K562 (cell line): ENCODE data around the gene GPR37. TPM values are rescaled to one million over a fixed set of nuclear protein-coding genes. Genes with fewer than 3 reads are reported as not detected.

ENCODE experiments used
- ATAC-seq: fragments of 200-7000 bp; cut with Tn5 transposase; 3 replicates; pipeline ENCODE4 v1.9.1; 2020; ENCODE audit warnings: moderate library complexity
- BruUV-seq: library from RNA; stranded (reverse); fragments of 400-500 nt; replicated peaks from 2 replicates; lab custom pipeline; 2021; lab: Mats Ljungman, UMichigan
- CTCF ChIA-PET: fragments of 300-600 bp; formaldehyde crosslinking; extraction: SDS; loops from one replicate; lab custom pipeline; 2021; ENCODE audit warnings: low intra/inter-chr PET ratio; lab: Yijun Ruan, JAX
- POLR2A ChIA-PET: fragments of 300-600, 350-650 bp; sonication (Branson Sonifier 250); formaldehyde crosslinking; extraction: SDS; loops from one replicate; lab custom pipeline; 2021; ENCODE audit warnings: antibody characterized with exemption, inconsistent platforms; lab: Yijun Ruan, JAX
- DNase-seq, 4 experiments: peaks; one replicate each; pipeline versions ENCODE4 v3.0.0 to v3.0.0-alpha.2; 2011 to 2018; ENCODE audit warnings: low spot score in 3 of 4, mixed read lengths in 3 of 4; ENCODE audit errors: extremely low read depth in 1 of 4
- FAIRE-seq: peaks from 2 replicates; lab custom pipeline; 2011; peaks lifted over from hg19 to GRCh38; lab: Jason Lieb, UNC
- H2AFZ ChIP-seq: 2 replicates; pipeline ENCODE4 v1.6.0; 2011; ENCODE audit warnings: low read depth, low read length, control low read depth, inconsistent platforms
- H3K27ac ChIP-seq: fragments of 200-600 bp; 3 replicates; pipeline ENCODE4 v1.8.0; 2011; ENCODE audit warnings: low read depth, mild to moderate bottlenecking, control low read depth, inconsistent platforms, low read length, moderate library complexity, mixed read lengths; ENCODE audit errors: extremely low read depth
- H3K27me3 ChIP-seq, 2 experiments: fragments of 300-600 bp in 1 of 2; 2 replicates in 1 of 2; 3 replicates in 1 of 2; pipeline versions ENCODE4 v1.6.0 to v1.8.0; 2011; ENCODE audit warnings: inconsistent platforms in 2 of 2, low read length in 2 of 2, mild to moderate bottlenecking in 1 of 2, mixed read lengths in 1 of 2, moderate library complexity in 1 of 2; ENCODE audit not compliant: control insufficient read depth in 2 of 2, insufficient read depth in 2 of 2
- H3K36me3 ChIP-seq: fragments of 300-600 bp; 3 replicates; pipeline ENCODE4 v1.8.0; 2011; ENCODE audit warnings: mild to moderate bottlenecking, low read length, inconsistent platforms; ENCODE audit not compliant: control insufficient read depth, insufficient read depth
- H3K4me1 ChIP-seq, 2 experiments: fragments of 200-600 bp in 1 of 2; replicated peaks in 1 of 2; 2 replicates in 1 of 2; 3 replicates in 1 of 2; pipeline versions ENCODE4 v1.5.1 to v1.8.0; 2011; ENCODE audit warnings: inconsistent platforms in 2 of 2, low read length in 2 of 2, mild to moderate bottlenecking in 1 of 2, mixed read lengths in 1 of 2, moderate library complexity in 1 of 2; ENCODE audit not compliant: control insufficient read depth in 2 of 2, insufficient read depth in 2 of 2
- H3K4me2 ChIP-seq: 2 replicates; pipeline ENCODE4 v1.6.1; 2011; ENCODE audit warnings: low read length, control low read depth, inconsistent platforms, mixed read lengths; ENCODE audit not compliant: insufficient read depth
- H3K4me3 ChIP-seq: fragments of 200-600 bp; sonication (generic), shearing (Covaris generic); 2 replicates; pipeline ENCODE4 v1.5.1; 2016; ENCODE audit warnings: control low read depth, inconsistent platforms
- H3K79me2 ChIP-seq: fragments of 200-600 bp; 3 replicates; pipeline ENCODE4 v1.8.0; 2011; ENCODE audit warnings: low read length, inconsistent platforms; ENCODE audit not compliant: control insufficient read depth, insufficient read depth
- H3K9ac ChIP-seq, 2 experiments: 2 replicates each; pipeline versions ENCODE4 v1.6.0 to v1.6.1; 2011; ENCODE audit warnings: low read depth in 2 of 2, low read length in 2 of 2, control low read depth in 1 of 2, inconsistent platforms in 1 of 2, mild to moderate bottlenecking in 1 of 2, mixed read lengths in 1 of 2; ENCODE audit not compliant: insufficient read depth in 1 of 2
- H3K9me1 ChIP-seq: one replicate; pipeline ENCODE4 v1.6.0; 2011; ENCODE audit warnings: inconsistent platforms, mild to moderate bottlenecking, low read length, moderate library complexity; ENCODE audit not compliant: control insufficient read depth, insufficient read depth
- H3K9me3 ChIP-seq: replicated peaks from 2 replicates; pipeline ENCODE4 v1.5.1; 2011; ENCODE audit warnings: low read depth, low read length, inconsistent platforms; ENCODE audit not compliant: control insufficient read depth, insufficient read depth
- H4K20me1 ChIP-seq: replicated peaks from 2 replicates; pipeline ENCODE4 v1.6.1; 2011; ENCODE audit warnings: low read length, inconsistent platforms, mixed read lengths; ENCODE audit not compliant: control insufficient read depth, insufficient read depth
- ZNF253 ChIP-seq: fragments of 250-450 bp; sonication (Bioruptor Pico); conservative IDR thresholded peaks from 2 replicates; pipeline ENCODE4 v1.6.1; 2021; ENCODE audit warnings: mild to moderate bottlenecking
- WGBS: fragments of 100-300 bp; shearing (Covaris generic); methylation state at CpG from one replicate; pipeline ENCODE4 v1.1.6; 2016; ENCODE audit warnings: low coverage, mixed read lengths; ENCODE audit not compliant: insufficient coverage; ENCODE audit errors: missing lambda C conversion rate; 5-methylcytosine and 5-hydroxymethylcytosine counted together
- in situ Hi-C: fragments of 300-500 bp; cut with MboI; formaldehyde crosslinking; loops from 4 replicates; pipeline ENCODE4 v1.15.0; 2018; ENCODE audit warnings: inconsistent platforms, mixed read lengths
- intact Hi-C: fragments of 100-400 bp; cut with micrococcal nuclease; formaldehyde crosslinking; loops from 2 replicates; pipeline ENCODE4 v1.14.2; 2022
- polyA plus RNA-seq, 8 experiments: library from polyadenylated mRNA; depleted of rRNA in 4 of 8; stranded (reverse) in 5 of 8; unstranded in 3 of 8; fragments of >200 nt; fragmentation: Nextera tagmentation in 2 of 8; fragmentation: Illumina TruSeq in 1 of 8; extraction: Ambion mirVana in 2 of 8; extraction: Trizol in 1 of 8; gene quantifications; 2 replicates each; pipeline versions ENCODE4 v1.2.1 to v1.2.3, GENCODE V29; 2011 to 2014; ENCODE audit warnings: inconsistent platforms in 1 of 8, missing spikeins in 1 of 8
- total RNA-seq, 7 experiments: library from RNA; depleted of rRNA in 6 of 7; stranded (reverse); fragments of >200 nt in 6 of 7; fragmentation: Illumina TruSeq in 2 of 7; extraction: Trizol in 2 of 7; gene quantifications; 2 replicates each; pipeline versions ENCODE4 v1.2.1 to v1.2.3, GENCODE V29; 2011 to 2021; ENCODE audit warnings: low replicate concordance in 1 of 7
- TF ChIP-seq, protein P1 (sequence below), 2 experiments: fragments of 450-650 bp; IDR thresholded peaks; 2 replicates each; pipeline ENCODE4 v1.6.1; 2018; ENCODE audit warnings: mild to moderate bottlenecking in 2 of 2, low read depth in 1 of 2; ENCODE audit not compliant: partially characterized antibody in 2 of 2

The GPR37 gene
- total and polyA plus RNA-seq, 9 of the 15 experiments (the other 6 are each of a cell fraction or from before 2014, with no cell fraction given): 0.03 TPM; not detected in 8

DNA sequence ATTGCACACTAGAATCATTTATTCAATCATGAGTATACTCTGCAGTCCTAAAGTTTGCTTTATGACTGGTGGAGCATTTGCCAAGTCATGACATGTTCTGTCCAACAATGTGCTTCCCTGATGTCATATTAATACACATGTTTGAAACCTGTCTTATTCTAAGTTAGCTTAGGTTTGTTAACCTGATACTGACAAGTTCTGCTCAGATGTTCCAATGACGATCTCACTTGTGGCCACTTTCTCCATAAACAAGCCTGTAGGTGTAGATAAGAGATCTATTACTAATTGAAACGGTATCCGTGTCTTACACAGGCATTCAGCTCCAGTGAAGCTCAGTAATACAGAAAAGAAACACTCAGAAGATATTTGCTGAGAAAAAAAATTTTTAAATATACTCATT, 64.9 kb downstream of the GPR37 start:
- Histone ChIP-seq H2AFZ (no peak overlapping the region), H3K4me2 (no peak overlapping the region), H3K4me3 (no peak overlapping the region), H3K79me2 (no peaks in the 10 kb centered on the region), H3K27me3 (no peaks in the 10 kb centered on the region), H3K4me1 (no peaks in the 10 kb centered on the region)
- CTCF ChIA-PET: no interaction called here
- no TSS peak for BruUV-seq
- WGBS: 0% methylated on average over 3 of the region's 3 CpGs
- in situ Hi-C loops: no loop called here
- TF ChIP-seq, protein P1, sequence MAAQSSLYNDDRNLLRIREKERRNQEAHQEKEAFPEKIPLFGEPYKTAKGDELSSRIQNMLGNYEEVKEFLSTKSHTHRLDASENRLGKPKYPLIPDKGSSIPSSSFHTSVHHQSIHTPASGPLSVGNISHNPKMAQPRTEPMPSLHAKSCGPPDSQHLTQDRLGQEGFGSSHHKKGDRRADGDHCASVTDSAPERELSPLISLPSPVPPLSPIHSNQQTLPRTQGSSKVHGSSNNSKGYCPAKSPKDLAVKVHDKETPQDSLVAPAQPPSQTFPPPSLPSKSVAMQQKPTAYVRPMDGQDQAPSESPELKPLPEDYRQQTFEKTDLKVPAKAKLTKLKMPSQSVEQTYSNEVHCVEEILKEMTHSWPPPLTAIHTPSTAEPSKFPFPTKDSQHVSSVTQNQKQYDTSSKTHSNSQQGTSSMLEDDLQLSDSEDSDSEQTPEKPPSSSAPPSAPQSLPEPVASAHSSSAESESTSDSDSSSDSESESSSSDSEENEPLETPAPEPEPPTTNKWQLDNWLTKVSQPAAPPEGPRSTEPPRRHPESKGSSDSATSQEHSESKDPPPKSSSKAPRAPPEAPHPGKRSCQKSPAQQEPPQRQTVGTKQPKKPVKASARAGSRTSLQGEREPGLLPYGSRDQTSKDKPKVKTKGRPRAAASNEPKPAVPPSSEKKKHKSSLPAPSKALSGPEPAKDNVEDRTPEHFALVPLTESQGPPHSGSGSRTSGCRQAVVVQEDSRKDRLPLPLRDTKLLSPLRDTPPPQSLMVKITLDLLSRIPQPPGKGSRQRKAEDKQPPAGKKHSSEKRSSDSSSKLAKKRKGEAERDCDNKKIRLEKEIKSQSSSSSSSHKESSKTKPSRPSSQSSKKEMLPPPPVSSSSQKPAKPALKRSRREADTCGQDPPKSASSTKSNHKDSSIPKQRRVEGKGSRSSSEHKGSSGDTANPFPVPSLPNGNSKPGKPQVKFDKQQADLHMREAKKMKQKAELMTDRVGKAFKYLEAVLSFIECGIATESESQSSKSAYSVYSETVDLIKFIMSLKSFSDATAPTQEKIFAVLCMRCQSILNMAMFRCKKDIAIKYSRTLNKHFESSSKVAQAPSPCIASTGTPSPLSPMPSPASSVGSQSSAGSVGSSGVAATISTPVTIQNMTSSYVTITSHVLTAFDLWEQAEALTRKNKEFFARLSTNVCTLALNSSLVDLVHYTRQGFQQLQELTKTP (IDR thresholded peaks at IDR 0.05; ENCODE audit: low read depth in 1 of 2, partially characterized antibody in 2 of 2): no peak
- TF ChIP-seq ZNF253 (CRISPR knock-in tag): no peak
- TF ChIP-seq, all 486 proteins: peak for 0
- H3K9ac ChIP-seq: no peak overlapping the region
- no peaks in the 10 kb centered on the region for H4K20me1 ChIP-seq
- FAIRE-seq (no peak), DNase-seq (no peak), ATAC-seq (no peak)
- no peaks in the 10 kb centered on the region for H3K9me1 ChIP-seq
- H3K36me3 ChIP-seq: no peaks in the 10 kb centered on the region
- intact Hi-C loops: no loop called here
- POLR2A ChIA-PET: no interaction called here
- no peaks in the 10 kb centered on the region for H3K9me3 ChIP-seq
- no peak overlapping the region for H3K27ac ChIP-seq
